ENCODE measurements around the gene MSN. TPM values are rescaled to one million over a fixed set of nuclear protein-coding genes. Genes with fewer than 3 reads are reported as not detected.
"Not testable (repeated sequence)": the region's sequence is repeated elsewhere in the genome, so short reads cannot be mapped to it uniquely, and the experiment has no call there.

Gene MSN
- total RNA-seq, 1 experiment from 2014 or later: 91.2 TPM

GRCh38 chrX:65635822-65636221, 31.6 kb upstream of the MSN start:
- Mint-ChIP-seq H3K9me3 (no peaks in the 10 kb centered on the region), H3K27me3 (ENCODE audit: low read depth) (no peaks in the 10 kb centered on the region), H3K27ac (no peak overlapping the region), H3K36me3 (no peaks in the 10 kb centered on the region), H3K4me3 (no peak overlapping the region), H3K4me1 (no peaks in the 10 kb centered on the region)
- ChIA-PET CTCF (no interaction called here), POLR2A (no interaction called here)
- DNase-seq (ENCODE audit: low spot score) (no peak), ATAC-seq (no peak)
- TF ChIP-seq ZNF512 (CRISPR knock-in tag; IDR thresholded peaks at IDR 0.05; ENCODE audit: borderline replicate concordance) (no peak), MLX (CRISPR knock-in tag; IDR thresholded peaks at IDR 0.05) (no peak), ATF1 (CRISPR knock-in tag; IDR thresholded peaks at IDR 0.05) (no peak)
- TF ChIP-seq, protein P1, sequence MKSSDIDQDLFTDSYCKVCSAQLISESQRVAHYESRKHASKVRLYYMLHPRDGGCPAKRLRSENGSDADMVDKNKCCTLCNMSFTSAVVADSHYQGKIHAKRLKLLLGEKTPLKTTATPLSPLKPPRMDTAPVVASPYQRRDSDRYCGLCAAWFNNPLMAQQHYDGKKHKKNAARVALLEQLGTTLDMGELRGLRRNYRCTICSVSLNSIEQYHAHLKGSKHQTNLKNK (CRISPR knock-in tag; IDR thresholded peaks at IDR 0.05): no peak
- TF ChIP-seq, protein P2, sequence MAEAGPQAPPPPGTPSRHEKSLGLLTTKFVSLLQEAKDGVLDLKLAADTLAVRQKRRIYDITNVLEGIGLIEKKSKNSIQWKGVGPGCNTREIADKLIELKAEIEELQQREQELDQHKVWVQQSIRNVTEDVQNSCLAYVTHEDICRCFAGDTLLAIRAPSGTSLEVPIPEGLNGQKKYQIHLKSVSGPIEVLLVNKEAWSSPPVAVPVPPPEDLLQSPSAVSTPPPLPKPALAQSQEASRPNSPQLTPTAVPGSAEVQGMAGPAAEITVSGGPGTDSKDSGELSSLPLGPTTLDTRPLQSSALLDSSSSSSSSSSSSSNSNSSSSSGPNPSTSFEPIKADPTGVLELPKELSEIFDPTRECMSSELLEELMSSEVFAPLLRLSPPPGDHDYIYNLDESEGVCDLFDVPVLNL (CRISPR knock-in tag; IDR thresholded peaks at IDR 0.05; ENCODE audit: borderline replicate concordance, low read depth): no peak

GRCh38 chrX:65636261-65636660, 31.2 kb upstream of the MSN start:
- DNase-seq (ENCODE audit: low spot score); H3K9me3 Mint-ChIP-seq; H3K4me3 Mint-ChIP-seq; H3K27me3 Mint-ChIP-seq (ENCODE audit: low read depth); ATAC-seq; POLR2A ChIA-PET; CTCF ChIA-PET; H3K36me3 Mint-ChIP-seq; H3K27ac Mint-ChIP-seq; H3K4me1 Mint-ChIP-seq: not testable (repeated sequence)

DNA sequence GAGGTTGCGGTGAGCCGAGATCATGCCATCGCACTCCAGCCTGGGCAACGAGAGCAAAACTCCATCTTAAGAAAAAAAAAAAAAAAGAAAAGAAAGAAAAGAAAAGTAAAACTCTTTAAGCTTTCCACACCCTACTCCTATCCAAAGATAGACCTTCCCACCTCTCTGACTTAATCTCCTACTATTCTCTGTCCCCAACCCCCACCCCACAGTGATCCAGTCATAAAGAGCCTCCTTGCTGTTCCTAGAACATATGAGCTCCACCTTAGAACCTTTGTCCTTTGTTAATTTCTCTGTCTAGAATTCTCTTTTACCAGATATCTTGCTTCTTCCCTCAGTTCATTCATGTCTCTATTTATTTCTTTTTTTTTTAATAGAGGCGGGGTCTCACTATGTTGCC, 30.1 kb upstream of the MSN start:
- ChIA-PET CTCF (no interaction called here), POLR2A (interaction anchor here (0.7 kb wide), 1 partner anchor 180 kb away, joined by 3 read pairs; no protein-coding TSS in a partner anchor)
- no peak overlapping the region for H3K4me3 Mint-ChIP-seq
- no peak for DNase-seq (ENCODE audit: low spot score)
- TF ChIP-seq, protein P3, sequence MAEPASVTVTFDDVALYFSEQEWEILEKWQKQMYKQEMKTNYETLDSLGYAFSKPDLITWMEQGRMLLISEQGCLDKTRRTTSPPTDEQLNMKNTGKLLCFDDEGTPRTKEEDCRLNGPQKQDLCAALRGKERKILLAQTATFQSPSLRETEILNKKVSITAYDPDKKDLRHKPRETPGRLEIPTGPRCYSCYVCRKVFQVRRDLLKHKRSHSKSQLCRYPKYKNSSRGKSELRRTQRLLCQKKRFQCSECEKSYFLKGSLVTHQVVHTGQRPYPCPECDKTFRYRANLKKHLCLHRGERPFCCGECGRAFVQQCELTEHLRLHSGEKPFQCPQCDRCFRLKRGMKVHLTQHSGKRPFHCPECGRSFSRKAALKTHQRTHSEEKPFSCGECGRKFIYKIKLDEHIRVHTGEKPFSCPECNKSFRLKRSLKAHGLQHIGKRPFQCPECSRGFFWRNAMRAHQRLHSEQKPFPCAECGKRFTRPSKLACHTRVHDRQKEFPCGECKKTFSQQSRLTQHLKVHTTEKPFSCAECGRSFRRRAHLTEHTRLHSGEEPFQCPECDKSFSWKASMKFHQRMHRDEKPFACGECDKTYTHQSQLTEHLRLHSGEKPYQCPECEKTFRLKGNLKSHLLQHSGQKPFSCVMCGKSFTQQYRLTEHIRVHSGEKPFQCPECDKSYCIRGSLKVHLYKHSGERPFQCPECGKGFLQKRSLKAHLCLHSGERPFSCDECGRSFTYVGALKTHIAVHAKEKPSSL (CRISPR knock-in tag; conservative IDR thresholded peaks at IDR 0.05): no peak
- TF ChIP-seq, protein P1 (CRISPR knock-in tag; IDR thresholded peaks at IDR 0.05): no peak
- TF ChIP-seq MAX (CRISPR knock-in tag; IDR thresholded peaks at IDR 0.05) (no peak), ZNF416 (CRISPR knock-in tag; IDR thresholded peaks at IDR 0.05) (no peak), MLX (CRISPR knock-in tag; IDR thresholded peaks at IDR 0.05) (no peak)
- TF ChIP-seq, protein P4, sequence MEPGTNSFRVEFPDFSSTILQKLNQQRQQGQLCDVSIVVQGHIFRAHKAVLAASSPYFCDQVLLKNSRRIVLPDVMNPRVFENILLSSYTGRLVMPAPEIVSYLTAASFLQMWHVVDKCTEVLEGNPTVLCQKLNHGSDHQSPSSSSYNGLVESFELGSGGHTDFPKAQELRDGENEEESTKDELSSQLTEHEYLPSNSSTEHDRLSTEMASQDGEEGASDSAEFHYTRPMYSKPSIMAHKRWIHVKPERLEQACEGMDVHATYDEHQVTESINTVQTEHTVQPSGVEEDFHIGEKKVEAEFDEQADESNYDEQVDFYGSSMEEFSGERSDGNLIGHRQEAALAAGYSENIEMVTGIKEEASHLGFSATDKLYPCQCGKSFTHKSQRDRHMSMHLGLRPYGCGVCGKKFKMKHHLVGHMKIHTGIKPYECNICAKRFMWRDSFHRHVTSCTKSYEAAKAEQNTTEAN (CRISPR knock-in tag; IDR thresholded peaks at IDR 0.05): no peak
- H3K9me3 Mint-ChIP-seq: no peaks in the 10 kb centered on the region
- no peak for ATAC-seq
- no peaks in the 10 kb centered on the region for H3K4me1 Mint-ChIP-seq
- no peaks in the 10 kb centered on the region for H3K36me3 Mint-ChIP-seq
- no peaks in the 10 kb centered on the region for H3K27me3 Mint-ChIP-seq (ENCODE audit: low read depth)
- no peak overlapping the region for H3K27ac Mint-ChIP-seq

Data from WTC11 (cell line).